ENCODE results near the gene TMEM263. TPM values are rescaled to one million over a fixed set of nuclear protein-coding genes. Genes with fewer than 3 reads are reported as not detected.

Gene TMEM263
- total and polyA plus RNA-seq, 2 experiments from 2014 or later, result 7.1 to 10.4 TPM

- H4K20me1 ChIP-seq (replicated peaks; ENCODE audit: insufficient read depth), result no peaks in the 10 kb centered on the region
- H3K79me2 ChIP-seq (replicated peaks; ENCODE audit: insufficient read depth), result no peaks in the 10 kb centered on the region
- no peak overlapping the region for H3K27ac ChIP-seq (ENCODE audit: low read depth)
- no peaks in the 10 kb centered on the region for H3K27me3 ChIP-seq (ENCODE audit: insufficient read depth)
- no peaks in the 10 kb centered on the region for H3K9me2 ChIP-seq (ENCODE audit: insufficient read depth)
- H3F3A ChIP-seq (replicated peaks; ENCODE audit: low read depth), result no peaks in the 10 kb centered on the region
- no peaks in the 10 kb centered on the region for H3K9me3 Mint-ChIP-seq
- no peaks in the 10 kb centered on the region for H3K27me3 Mint-ChIP-seq (ENCODE audit: insufficient read depth, low read depth, poor library complexity)
- 0 out of 2 replicates have a peak, but pooled peaks cover 4% of the 10 kb centered on the region for H3K36me3 ChIP-seq (ENCODE audit: insufficient read depth)
- H3K4me2 ChIP-seq, result no peak overlapping the region
- no peak for ATAC-seq
- H3K4me1 Mint-ChIP-seq, result no peaks in the 10 kb centered on the region
- H3K36me3 Mint-ChIP-seq (ENCODE audit: low read depth), result no peaks in the 10 kb centered on the region; the same call in 2 of the 3 replicates
- no peak overlapping the region for H3K4me3 ChIP-seq
- H3K4me1 ChIP-seq (ENCODE audit: insufficient read depth), result no peaks in the 10 kb centered on the region
- DNase-seq (ENCODE audit: low spot score), result no peak
- H3K4me3 Mint-ChIP-seq, result no peak overlapping the region
- H3K27ac Mint-ChIP-seq, result no peak overlapping the region
- no peak overlapping the region for H2AFZ ChIP-seq
- TF ChIP-seq EZH2 (IDR thresholded peaks at IDR 0.05; ENCODE audit: low read depth, unreplicated experiment) (no peak), CREB1 (CRISPR knock-in tag; IDR thresholded peaks at IDR 0.05; ENCODE audit: low read depth) (no peak), EZH2phosphoT487 (IDR thresholded peaks at IDR 0.05; ENCODE audit: unreplicated experiment) (no peak), STAT1 (IDR thresholded peaks at IDR 0.05; ENCODE audit: unreplicated experiment) (no peak), ZNF114 (CRISPR knock-in tag; IDR thresholded peaks at IDR 0.05) (no peak), JUNB (IDR thresholded peaks at IDR 0.05; ENCODE audit: unreplicated experiment) (no peak), POLR2AphosphoS5 (IDR thresholded peaks at IDR 0.05; ENCODE audit: low read depth) (no peak)
- TF ChIP-seq, protein P1, sequence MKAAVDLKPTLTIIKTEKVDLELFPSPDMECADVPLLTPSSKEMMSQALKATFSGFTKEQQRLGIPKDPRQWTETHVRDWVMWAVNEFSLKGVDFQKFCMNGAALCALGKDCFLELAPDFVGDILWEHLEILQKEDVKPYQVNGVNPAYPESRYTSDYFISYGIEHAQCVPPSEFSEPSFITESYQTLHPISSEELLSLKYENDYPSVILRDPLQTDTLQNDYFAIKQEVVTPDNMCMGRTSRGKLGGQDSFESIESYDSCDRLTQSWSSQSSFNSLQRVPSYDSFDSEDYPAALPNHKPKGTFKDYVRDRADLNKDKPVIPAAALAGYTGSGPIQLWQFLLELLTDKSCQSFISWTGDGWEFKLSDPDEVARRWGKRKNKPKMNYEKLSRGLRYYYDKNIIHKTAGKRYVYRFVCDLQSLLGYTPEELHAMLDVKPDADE (IDR thresholded peaks at IDR 0.05), result no peak
Measured at GRCh38 chr12:107012736-107013425, 57.2 kb downstream of the TMEM263 start.

DNA sequence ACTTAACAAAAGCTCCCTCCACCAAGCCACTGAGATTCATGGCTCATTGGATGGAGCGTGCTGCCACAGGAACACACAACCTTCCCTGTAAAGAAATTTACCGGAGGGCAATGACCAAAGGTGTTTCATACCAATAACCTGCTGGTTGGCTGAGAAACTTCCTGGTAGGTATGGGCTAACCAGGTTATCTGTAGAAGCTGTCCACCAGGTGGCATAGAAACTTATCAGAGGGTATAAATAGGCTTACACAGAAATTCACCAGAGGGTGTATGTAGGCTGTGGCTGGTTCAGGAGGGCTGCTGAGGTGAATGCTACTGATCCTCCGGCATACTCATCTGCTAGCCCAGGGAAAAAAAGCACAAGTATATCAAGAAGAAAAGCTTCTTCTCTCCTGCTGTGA lies 58.3 kb downstream of the TMEM263 start:
- no peaks in the 10 kb centered on the region for H3K36me3 Mint-ChIP-seq (ENCODE audit: low read depth)
- H3K4me1 Mint-ChIP-seq, result no peaks in the 10 kb centered on the region
- H4K20me1 ChIP-seq (replicated peaks; ENCODE audit: insufficient read depth), result no peaks in the 10 kb centered on the region
- TF ChIP-seq CTCF (conservative IDR thresholded peaks at IDR 0.05; ENCODE audit: low read depth in 2 of 2) (peak; percentile 45), ZNF331 (CRISPR knock-in tag; IDR thresholded peaks at IDR 0.05; ENCODE audit: low read depth) (no peak)
- H3K27me3 ChIP-seq (ENCODE audit: insufficient read depth), result no peaks in the 10 kb centered on the region
- no peaks in the 10 kb centered on the region for H3K9me3 Mint-ChIP-seq
- no peaks in the 10 kb centered on the region for H3K9me2 ChIP-seq (ENCODE audit: insufficient read depth)
- H2AFZ ChIP-seq, result no peak overlapping the region
- H3K27me3 Mint-ChIP-seq (ENCODE audit: insufficient read depth, low read depth, poor library complexity), result no peaks in the 10 kb centered on the region
- ATAC-seq, result peak; percentile 91
- no peaks in the 10 kb centered on the region for H3F3A ChIP-seq (replicated peaks; ENCODE audit: low read depth)
- no peak overlapping the region for H3K4me3 Mint-ChIP-seq
- no peak overlapping the region for H3K27ac Mint-ChIP-seq
- H3K4me3 ChIP-seq, result no peak overlapping the region
- H3K79me2 ChIP-seq (replicated peaks; ENCODE audit: insufficient read depth), result no peaks in the 10 kb centered on the region
- H3K36me3 ChIP-seq (ENCODE audit: insufficient read depth), result no peaks in the 10 kb centered on the region
- peak; percentile 72 for DNase-seq (ENCODE audit: low spot score)
- H3K4me1 ChIP-seq (ENCODE audit: insufficient read depth), result no peaks in the 10 kb centered on the region
- no peak overlapping the region for H3K4me2 ChIP-seq
- no peak overlapping the region for H3K27ac ChIP-seq (ENCODE audit: low read depth)

All from GM23338 (cell line).